ENCODE results near the gene HOXD4.

Gene HOXD4

DNA sequence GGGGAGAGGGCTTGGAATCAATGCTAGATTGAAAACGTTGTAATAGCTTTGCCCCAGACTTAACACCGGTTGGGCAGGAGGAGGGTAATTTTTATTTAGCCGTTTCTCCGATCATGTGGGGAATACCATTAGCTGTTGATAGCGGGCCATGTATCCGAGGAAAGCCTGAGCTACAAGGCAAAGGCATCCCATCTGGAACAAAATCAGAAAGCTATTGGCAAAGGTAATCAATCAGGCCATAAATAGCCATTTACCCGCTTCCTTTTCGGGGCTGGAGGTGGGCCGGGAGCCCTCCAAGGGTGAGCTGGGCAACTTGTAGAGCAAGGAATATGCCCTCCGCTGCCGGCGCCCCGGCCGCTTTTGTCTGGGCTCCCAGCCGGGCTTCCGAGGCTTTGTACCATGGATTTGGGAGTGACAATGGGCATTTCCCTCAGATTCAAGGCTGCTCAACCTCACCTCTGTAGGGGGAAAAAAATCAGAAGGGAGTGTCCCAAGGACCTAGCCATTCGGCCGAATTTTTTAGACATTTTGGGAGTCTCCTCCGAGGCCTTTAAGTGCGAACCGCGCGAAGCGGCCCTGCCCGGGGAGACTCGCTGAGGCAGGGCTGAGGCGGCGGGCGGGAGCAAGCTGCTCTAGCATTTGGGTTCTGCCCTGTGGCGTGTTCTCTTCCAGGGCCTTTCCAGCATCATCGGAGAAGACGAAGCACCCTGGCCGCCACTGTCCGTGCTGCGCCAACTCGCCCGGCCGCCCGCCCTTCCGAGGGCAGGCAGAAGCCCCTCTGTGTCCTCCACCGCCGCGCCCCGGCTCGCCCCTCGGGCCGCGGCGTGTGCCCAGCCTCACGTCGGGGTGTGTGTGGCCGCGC, 29.9 kb upstream of the HOXD4 start:
- H3K4me2 ChIP-seq (ENCODE audit: low read length), result no peak overlapping the region
- H2AFZ ChIP-seq (ENCODE audit: low read depth, low read length), result no peak overlapping the region
- no peaks in the 10 kb centered on the region for H4K20me1 ChIP-seq (ENCODE audit: insufficient read depth, low read length)
- H3K4me1 ChIP-seq (ENCODE audit: low read length), result no peaks in the 10 kb centered on the region
- no peaks in the 10 kb centered on the region for H3K9me3 ChIP-seq (ENCODE audit: insufficient read depth, low read length)
- no peaks in the 10 kb centered on the region for H3K27me3 ChIP-seq (ENCODE audit: low read depth, low read length)
- no peak overlapping the region for H3K4me3 ChIP-seq (ENCODE audit: low read length)
- H3K79me2 ChIP-seq (ENCODE audit: low read length), result no peaks in the 10 kb centered on the region
- no peak overlapping the region for H3K9ac ChIP-seq (ENCODE audit: low read length)
- H3K36me3 ChIP-seq (replicated peaks; ENCODE audit: low read depth, low read length), result no peaks in the 10 kb centered on the region
- no peak overlapping the region for H3K27ac ChIP-seq (ENCODE audit: low read length)
- TF ChIP-seq, protein P1, sequence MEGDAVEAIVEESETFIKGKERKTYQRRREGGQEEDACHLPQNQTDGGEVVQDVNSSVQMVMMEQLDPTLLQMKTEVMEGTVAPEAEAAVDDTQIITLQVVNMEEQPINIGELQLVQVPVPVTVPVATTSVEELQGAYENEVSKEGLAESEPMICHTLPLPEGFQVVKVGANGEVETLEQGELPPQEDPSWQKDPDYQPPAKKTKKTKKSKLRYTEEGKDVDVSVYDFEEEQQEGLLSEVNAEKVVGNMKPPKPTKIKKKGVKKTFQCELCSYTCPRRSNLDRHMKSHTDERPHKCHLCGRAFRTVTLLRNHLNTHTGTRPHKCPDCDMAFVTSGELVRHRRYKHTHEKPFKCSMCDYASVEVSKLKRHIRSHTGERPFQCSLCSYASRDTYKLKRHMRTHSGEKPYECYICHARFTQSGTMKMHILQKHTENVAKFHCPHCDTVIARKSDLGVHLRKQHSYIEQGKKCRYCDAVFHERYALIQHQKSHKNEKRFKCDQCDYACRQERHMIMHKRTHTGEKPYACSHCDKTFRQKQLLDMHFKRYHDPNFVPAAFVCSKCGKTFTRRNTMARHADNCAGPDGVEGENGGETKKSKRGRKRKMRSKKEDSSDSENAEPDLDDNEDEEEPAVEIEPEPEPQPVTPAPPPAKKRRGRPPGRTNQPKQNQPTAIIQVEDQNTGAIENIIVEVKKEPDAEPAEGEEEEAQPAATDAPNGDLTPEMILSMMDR (IDR thresholded peaks at IDR 0.05; ENCODE audit: low read depth, low read length), result no peak
- TF ChIP-seq EZH2phosphoT487 (IDR thresholded peaks at IDR 0.05; ENCODE audit: low read depth), result no peak

DNA sequence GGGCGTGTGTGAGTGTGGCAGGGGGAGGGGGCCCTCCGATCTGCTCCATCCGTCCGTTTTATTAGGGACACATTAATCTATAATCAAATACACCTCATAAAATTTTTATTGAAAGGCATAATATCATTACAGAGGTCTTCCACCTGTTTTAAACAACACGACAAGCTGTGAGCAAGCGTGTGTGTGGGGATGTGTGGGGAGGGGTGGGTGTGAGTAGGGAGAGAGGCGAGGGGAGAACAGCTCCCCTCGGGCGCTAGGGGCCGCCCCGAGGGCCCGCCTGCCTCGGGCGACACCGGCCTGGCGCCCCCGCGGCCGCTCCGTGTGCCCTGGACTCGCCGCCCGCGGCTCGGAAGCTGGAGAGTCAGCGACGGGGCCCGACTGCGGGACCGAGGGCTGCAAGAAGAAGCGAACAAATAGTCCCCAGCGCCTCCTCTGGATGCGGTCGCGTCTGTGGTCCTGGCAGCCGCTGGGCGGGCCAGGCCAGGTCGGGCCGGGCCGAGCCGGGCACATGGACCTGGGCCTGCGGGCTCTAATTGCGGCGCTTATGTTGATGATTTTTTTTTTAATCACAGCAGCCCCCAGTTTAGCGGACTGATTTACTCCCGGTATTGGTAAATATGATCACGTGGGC, 29.2 kb upstream of the HOXD4 start:
- Histone ChIP-seq H3K27me3 (ENCODE audit: low read depth, low read length) (no peaks in the 10 kb centered on the region), H3K27ac (ENCODE audit: low read length) (no peak overlapping the region)

DNA sequence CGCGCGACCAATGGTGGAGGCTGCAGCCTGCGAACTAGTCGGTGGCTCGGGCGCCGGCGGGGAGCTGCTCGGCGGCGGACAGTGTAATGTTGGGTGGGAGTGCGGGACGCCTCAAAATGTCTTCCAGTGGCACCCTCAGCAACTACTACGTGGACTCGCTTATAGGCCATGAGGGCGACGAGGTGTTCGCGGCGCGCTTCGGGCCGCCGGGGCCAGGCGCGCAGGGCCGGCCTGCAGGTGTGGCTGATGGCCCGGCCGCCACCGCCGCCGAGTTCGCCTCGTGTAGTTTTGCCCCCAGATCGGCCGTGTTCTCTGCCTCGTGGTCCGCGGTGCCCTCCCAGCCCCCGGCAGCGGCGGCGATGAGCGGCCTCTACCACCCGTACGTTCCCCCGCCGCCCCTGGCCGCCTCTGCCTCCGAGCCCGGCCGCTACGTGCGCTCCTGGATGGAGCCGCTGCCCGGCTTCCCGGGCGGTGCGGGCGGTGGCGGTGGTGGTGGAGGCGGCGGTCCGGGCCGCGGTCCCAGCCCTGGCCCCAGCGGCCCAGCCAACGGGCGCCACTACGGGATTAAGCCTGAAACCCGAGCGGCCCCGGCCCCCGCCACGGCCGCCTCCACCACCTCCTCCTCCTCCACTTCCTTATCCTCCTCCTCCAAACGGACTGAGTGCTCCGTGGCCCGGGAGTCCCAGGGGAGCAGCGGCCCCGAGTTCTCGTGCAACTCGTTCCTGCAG, 28.5 kb upstream of the HOXD4 start, which contains the start of gene HOXD9:
HOXD9 (plus strand) TSS at position 37 of the 728 bp plus-strand sequence; CDS start at position 87, 50 bp downstream.
- no peaks in the 10 kb centered on the region for H3K36me3 ChIP-seq (replicated peaks; ENCODE audit: low read depth, low read length)
- H3K27me3 ChIP-seq (ENCODE audit: low read depth, low read length), result no peaks in the 10 kb centered on the region
- H3K79me2 ChIP-seq (ENCODE audit: low read length), result no peaks in the 10 kb centered on the region
- no peak within 1 kb of the TSS for H2AFZ ChIP-seq (ENCODE audit: low read depth, low read length)
- H3K9ac ChIP-seq (ENCODE audit: low read length), result no peak within 1 kb of the TSS
- H3K9me3 ChIP-seq (ENCODE audit: insufficient read depth, low read length), result no peaks in the 10 kb centered on the region
- no peaks in the 10 kb centered on the region for H3K4me1 ChIP-seq (ENCODE audit: low read length)
- no peak within 1 kb of the TSS for H3K27ac ChIP-seq (ENCODE audit: low read length)
- TF ChIP-seq, protein P1 (IDR thresholded peaks at IDR 0.05; ENCODE audit: low read depth, low read length), result no peak
- no peak for TF ChIP-seq EZH2phosphoT487 (IDR thresholded peaks at IDR 0.05; ENCODE audit: low read depth)
- H4K20me1 ChIP-seq (ENCODE audit: insufficient read depth, low read length), result no peaks in the 10 kb centered on the region
- no peak within 1 kb of the TSS for H3K4me3 ChIP-seq (ENCODE audit: low read length)
- no peak within 1 kb of the TSS for H3K4me2 ChIP-seq (ENCODE audit: low read length)

More for the DNA sequence above, 29.2 kb upstream of the HOXD4 start:
- Histone ChIP-seq H3K4me1 (ENCODE audit: low read length) (no peaks in the 10 kb centered on the region), H2AFZ (ENCODE audit: low read depth, low read length) (no peak overlapping the region), H3K79me2 (ENCODE audit: low read length) (no peaks in the 10 kb centered on the region), H3K4me3 (ENCODE audit: low read length) (no peak overlapping the region), H3K4me2 (ENCODE audit: low read length) (no peak overlapping the region), H4K20me1 (ENCODE audit: insufficient read depth, low read length) (no peaks in the 10 kb centered on the region), H3K36me3 (replicated peaks; ENCODE audit: low read depth, low read length) (no peaks in the 10 kb centered on the region), H3K9me3 (ENCODE audit: insufficient read depth, low read length) (no peaks in the 10 kb centered on the region), H3K9ac (ENCODE audit: low read length) (no peak overlapping the region)
- no peak for TF ChIP-seq EZH2phosphoT487 (IDR thresholded peaks at IDR 0.05; ENCODE audit: low read depth)
- TF ChIP-seq, protein P1 (IDR thresholded peaks at IDR 0.05; ENCODE audit: low read depth, low read length), result no peak

Measured in OCI-LY3 (cell line).